ENCODE data around the gene TOR2A. TPM values are rescaled to one million over a fixed set of nuclear protein-coding genes. Genes with fewer than 3 reads are reported as not detected.

The TOR2A gene
- total and polyA plus RNA-seq, 9 of the 15 experiments (the other 6 are each of a cell fraction or from before 2014, with no cell fraction given) = 0.80 to 25.9 (median 11.1) TPM

DNA sequence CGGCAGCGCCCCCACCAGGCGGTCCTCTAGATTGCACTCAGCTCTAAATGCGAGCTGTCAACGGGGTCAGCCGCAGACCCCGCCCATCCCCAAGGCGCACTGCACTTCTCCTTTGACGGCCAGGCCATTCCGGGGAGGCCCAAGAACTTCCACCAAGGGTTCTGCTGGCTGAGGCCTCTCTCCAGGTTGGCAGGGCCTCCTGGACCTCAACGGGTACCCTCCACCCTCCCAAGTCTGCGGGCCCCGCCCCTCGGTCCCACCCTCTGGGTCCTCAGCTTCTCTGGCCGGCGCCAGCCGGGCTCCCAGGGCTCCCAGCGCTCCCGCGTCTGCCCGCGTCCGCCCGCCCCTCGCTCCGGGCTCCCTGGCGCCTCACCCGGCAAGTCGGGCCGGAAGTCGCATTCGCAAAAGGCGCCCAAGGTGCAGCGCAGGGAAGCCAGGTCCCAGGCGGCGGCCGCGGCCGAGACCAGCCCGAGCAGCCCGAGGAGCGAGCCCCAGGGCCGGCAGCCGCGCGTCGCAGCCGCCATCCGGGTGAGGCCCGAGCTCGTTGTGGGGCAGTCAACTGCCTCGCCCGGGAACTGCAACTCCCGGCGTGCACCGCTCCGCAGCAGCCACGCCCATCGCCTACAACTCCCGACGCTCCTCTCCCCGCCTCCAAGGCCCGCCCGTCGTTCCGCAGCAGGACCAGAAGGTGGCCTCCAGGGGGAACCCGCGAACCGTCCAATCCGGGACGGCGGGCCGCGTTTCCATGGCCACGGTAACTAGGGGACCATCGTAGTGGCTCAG lies at the start of gene TOR2A (continued):
- TF ChIP-seq, protein P1, sequence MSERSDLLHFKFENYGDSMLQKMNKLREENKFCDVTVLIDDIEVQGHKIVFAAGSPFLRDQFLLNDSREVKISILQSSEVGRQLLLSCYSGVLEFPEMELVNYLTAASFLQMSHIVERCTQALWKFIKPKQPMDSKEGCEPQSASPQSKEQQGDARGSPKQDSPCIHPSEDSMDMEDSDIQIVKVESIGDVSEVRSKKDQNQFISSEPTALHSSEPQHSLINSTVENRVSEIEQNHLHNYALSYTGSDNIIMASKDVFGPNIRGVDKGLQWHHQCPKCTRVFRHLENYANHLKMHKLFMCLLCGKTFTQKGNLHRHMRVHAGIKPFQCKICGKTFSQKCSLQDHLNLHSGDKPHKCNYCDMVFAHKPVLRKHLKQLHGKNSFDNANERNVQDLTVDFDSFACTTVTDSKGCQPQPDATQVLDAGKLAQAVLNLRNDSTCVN (CRISPR knock-in tag; IDR thresholded peaks at IDR 0.05) = no peak
- no peak for TF ChIP-seq THRAP3 (IDR thresholded peaks at IDR 0.05; ENCODE audit: borderline replicate concordance)
- TF ChIP-seq, protein P2, sequence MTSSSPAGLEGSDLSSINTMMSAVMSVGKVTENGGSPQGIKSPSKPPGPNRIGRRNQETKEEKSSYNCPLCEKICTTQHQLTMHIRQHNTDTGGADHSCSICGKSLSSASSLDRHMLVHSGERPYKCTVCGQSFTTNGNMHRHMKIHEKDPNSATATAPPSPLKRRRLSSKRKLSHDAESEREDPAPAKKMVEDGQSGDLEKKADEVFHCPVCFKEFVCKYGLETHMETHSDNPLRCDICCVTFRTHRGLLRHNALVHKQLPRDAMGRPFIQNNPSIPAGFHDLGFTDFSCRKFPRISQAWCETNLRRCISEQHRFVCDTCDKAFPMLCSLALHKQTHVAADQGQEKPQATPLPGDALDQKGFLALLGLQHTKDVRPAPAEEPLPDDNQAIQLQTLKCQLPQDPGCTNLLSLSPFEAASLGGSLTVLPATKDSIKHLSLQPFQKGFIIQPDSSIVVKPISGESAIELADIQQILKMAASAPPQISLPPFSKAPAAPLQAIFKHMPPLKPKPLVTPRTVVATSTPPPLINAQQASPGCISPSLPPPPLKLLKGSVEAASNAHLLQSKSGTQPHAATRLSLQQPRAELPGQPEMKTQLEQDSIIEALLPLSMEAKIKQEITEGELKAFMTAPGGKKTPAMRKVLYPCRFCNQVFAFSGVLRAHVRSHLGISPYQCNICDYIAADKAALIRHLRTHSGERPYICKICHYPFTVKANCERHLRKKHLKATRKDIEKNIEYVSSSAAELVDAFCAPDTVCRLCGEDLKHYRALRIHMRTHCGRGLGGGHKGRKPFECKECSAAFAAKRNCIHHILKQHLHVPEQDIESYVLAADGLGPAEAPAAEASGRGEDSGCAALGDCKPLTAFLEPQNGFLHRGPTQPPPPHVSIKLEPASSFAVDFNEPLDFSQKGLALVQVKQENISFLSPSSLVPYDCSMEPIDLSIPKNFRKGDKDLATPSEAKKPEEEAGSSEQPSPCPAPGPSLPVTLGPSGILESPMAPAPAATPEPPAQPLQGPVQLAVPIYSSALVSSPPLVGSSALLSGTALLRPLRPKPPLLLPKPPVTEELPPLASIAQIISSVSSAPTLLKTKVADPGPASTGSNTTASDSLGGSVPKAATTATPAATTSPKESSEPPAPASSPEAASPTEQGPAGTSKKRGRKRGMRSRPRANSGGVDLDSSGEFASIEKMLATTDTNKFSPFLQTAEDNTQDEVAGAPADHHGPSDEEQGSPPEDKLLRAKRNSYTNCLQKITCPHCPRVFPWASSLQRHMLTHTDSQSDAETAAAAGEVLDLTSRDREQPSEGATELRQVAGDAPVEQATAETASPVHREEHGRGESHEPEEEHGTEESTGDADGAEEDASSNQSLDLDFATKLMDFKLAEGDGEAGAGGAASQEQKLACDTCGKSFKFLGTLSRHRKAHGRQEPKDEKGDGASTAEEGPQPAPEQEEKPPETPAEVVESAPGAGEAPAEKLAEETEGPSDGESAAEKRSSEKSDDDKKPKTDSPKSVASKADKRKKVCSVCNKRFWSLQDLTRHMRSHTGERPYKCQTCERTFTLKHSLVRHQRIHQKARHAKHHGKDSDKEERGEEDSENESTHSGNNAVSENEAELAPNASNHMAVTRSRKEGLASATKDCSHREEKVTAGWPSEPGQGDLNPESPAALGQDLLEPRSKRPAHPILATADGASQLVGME (CRISPR knock-in tag; IDR thresholded peaks at IDR 0.05) = peak; percentile 71; the same call in 1 of the 2 replicates
- no peak for TF ChIP-seq MCM5 (IDR thresholded peaks at IDR 0.05; ENCODE audit: low read depth)
- TF ChIP-seq, protein P3, sequence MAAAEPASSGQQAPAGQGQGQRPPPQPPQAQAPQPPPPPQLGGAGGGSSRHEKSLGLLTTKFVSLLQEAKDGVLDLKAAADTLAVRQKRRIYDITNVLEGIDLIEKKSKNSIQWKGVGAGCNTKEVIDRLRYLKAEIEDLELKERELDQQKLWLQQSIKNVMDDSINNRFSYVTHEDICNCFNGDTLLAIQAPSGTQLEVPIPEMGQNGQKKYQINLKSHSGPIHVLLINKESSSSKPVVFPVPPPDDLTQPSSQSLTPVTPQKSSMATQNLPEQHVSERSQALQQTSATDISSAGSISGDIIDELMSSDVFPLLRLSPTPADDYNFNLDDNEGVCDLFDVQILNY (CRISPR knock-in tag; IDR thresholded peaks at IDR 0.05) = peak; percentile 57; the same call in 1 of the 2 replicates
- peak; percentile 65; the same call in 1 of the 2 replicates for TF ChIP-seq ZNF263 (CRISPR knock-in tag; IDR thresholded peaks at IDR 0.05; ENCODE audit: borderline replicate concordance)
- no peak for TF ChIP-seq WHSC1 (IDR thresholded peaks at IDR 0.05; ENCODE audit: low read length)
- TF ChIP-seq, protein P4, sequence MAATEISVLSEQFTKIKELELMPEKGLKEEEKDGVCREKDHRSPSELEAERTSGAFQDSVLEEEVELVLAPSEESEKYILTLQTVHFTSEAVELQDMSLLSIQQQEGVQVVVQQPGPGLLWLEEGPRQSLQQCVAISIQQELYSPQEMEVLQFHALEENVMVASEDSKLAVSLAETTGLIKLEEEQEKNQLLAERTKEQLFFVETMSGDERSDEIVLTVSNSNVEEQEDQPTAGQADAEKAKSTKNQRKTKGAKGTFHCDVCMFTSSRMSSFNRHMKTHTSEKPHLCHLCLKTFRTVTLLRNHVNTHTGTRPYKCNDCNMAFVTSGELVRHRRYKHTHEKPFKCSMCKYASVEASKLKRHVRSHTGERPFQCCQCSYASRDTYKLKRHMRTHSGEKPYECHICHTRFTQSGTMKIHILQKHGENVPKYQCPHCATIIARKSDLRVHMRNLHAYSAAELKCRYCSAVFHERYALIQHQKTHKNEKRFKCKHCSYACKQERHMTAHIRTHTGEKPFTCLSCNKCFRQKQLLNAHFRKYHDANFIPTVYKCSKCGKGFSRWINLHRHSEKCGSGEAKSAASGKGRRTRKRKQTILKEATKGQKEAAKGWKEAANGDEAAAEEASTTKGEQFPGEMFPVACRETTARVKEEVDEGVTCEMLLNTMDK (IDR thresholded peaks at IDR 0.05; ENCODE audit: borderline replicate concordance, insufficient read depth, low read depth, low read length, poor library complexity, severe bottlenecking) = peak; percentile 8
- TF ChIP-seq, protein P5, sequence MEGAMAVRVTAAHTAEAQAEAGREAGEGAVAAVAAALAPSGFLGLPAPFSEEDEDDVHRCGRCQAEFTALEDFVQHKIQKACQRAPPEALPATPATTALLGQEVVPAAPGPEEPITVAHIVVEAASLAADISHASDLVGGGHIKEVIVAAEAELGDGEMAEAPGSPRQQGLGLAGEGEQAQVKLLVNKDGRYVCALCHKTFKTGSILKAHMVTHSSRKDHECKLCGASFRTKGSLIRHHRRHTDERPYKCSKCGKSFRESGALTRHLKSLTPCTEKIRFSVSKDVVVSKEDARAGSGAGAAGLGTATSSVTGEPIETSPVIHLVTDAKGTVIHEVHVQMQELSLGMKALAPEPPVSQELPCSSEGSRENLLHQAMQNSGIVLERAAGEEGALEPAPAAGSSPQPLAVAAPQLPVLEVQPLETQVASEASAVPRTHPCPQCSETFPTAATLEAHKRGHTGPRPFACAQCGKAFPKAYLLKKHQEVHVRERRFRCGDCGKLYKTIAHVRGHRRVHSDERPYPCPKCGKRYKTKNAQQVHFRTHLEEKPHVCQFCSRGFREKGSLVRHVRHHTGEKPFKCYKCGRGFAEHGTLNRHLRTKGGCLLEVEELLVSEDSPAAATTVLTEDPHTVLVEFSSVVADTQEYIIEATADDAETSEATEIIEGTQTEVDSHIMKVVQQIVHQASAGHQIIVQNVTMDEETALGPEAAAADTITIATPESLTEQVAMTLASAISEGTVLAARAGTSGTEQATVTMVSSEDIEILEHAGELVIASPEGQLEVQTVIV (CRISPR knock-in tag; IDR thresholded peaks at IDR 0.05; ENCODE audit: borderline replicate concordance) = no peak
- TF ChIP-seq, protein P6, sequence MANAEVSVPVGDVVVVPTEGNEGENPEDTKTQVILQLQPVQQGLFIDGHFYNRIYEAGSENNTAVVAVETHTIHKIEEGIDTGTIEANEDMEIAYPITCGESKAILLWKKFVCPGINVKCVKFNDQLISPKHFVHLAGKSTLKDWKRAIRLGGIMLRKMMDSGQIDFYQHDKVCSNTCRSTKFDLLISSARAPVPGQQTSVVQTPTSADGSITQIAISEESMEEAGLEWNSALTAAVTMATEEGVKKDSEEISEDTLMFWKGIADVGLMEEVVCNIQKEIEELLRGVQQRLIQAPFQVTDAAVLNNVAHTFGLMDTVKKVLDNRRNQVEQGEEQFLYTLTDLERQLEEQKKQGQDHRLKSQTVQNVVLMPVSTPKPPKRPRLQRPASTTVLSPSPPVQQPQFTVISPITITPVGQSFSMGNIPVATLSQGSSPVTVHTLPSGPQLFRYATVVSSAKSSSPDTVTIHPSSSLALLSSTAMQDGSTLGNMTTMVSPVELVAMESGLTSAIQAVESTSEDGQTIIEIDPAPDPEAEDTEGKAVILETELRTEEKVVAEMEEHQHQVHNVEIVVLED (CRISPR knock-in tag; IDR thresholded peaks at IDR 0.05) = peak; percentile 49; the same call in 1 of the 2 replicates
- peak; percentile 80 for TF ChIP-seq FUS (optimal IDR thresholded peaks at IDR 0.05; ENCODE audit: low read depth, low read length)
